GM18526 (cell line): ENCODE measurements around the gene CASP3.

Experiments used
- POLR2A ChIP-seq: IDR thresholded peaks from 3 replicates; pipeline ENCODE4 v1.6.1; 2011; ENCODE audit not compliant: insufficient read length; ENCODE audit errors: extremely low read depth

Gene CASP3

DNA sequence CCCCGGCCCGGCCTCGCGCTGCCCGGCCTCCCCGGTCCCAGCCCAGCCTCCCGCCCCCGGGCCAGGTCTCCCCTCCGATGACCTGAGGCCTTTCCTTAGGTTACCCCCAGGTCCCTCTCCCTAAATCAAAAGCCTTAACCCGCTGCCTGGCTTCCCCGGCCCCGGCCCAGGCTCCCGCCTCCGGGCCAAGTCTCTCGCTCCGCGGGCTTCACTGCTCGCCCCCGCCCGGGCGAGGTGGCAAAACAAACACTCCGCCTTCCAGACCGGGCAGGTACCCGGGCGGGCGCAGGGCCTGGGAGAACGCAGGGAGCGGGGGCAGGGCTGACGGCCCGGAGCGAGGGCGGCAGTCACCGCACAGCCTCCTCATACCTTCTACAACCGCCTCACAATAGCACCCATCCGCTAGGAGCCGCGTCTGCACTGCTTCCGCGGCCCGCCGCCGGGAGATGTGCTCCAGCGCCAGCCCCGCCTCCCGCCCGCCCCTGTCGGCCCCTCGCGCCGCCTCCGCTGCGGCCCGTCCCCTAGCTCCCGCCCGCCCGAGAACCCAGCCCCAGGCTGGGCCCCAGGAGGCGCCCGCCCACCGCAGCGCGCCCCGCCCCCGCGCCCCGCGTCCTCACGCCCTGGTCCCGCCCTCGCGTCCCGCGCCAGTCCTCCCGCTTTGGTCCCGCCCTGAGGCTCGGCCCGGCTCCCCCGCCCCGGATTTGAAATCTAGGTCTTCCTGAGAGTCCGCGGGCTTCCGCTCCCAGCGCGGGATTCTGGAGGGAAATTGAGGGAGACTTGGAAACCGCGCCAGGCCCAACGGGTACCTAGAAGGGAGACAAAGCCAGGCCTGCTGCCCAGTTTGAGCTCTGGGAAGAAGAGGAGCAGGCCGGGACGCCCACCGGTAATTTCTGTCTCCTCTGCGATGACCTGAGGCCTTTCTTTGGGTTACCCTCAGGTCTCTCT lies at the start of gene CASP3, which contains the start of gene PRIMPOL:
TSS of gene CASP3 (minus strand) at position 422 of the 945 bp plus-strand sequence. CDS start 10,994 bp downstream, outside the sequence.
TSS of gene PRIMPOL (plus strand) at position 713 of the 945 bp plus-strand sequence. CDS start 7,403 bp downstream, outside the sequence.
- peak; percentile 96 for TF ChIP-seq POLR2A

DNA sequence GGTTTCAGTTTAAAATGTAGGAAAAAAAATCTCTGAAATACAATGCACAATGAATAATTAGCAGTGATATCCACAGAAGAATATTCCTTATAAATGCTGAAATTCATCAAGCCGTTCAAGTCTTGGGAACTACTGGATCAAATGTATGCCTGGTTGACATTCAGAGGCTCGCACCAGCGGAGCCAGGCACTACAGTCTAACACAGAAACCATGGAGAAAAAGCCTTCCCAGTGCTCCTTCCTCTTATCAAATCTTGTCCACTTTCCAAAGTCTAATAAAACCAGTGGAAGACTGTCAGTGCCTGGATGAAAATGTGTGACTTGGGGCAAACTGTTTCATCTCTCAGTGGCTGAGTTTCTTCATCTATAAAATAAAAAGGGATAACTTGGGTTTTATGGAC lies 48.7 kb upstream of the CASP3 start:
- no peak for TF ChIP-seq POLR2A

GRCh38 chr4:184695178-184695896 lies 46.1 kb upstream of the CASP3 start:
- no peak for TF ChIP-seq POLR2A

GRCh38 chr4:184694412-184694956 lies 45.2 kb upstream of the CASP3 start:
- no peak for TF ChIP-seq POLR2A

DNA sequence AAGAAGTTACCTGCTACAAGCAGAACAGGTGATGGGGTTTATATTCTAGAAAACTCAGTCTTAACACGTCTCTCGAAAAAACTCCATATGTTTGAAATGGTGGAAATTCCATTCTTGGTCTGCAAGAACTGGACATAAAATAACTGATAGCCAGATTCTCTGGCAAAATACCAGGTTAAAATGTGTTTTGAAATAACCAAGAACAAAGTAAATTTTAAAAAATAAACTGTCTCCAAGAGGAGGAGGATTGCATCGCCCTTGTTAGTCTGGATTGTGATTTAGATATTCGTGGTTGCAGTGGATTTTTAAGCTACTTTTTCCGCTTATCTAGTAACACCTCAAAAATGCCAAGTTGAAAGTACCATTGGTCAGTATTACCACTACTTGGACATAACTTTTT lies 43.8 kb upstream of the CASP3 start:
- TF ChIP-seq POLR2A = no peak

DNA sequence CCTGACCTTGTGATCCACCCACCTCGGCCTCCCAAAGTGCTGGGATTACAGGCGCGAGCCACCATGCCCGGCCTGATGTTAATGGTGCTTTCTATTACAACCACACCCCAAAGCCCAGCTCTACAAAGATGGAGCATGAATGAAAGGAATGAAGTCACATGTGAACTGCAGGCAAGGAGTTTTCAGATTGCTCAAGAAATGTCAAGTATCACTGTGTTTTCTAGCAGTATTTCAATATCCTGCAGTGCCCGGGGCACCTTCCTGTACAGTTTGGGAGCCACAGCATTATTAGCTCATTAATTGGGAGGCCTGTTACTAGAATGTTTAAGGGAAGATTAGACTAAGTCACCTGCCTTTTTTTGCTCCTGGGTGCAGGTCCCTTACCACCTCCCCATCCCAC lies 40.4 kb upstream of the CASP3 start:
- no peak for TF ChIP-seq POLR2A

DNA sequence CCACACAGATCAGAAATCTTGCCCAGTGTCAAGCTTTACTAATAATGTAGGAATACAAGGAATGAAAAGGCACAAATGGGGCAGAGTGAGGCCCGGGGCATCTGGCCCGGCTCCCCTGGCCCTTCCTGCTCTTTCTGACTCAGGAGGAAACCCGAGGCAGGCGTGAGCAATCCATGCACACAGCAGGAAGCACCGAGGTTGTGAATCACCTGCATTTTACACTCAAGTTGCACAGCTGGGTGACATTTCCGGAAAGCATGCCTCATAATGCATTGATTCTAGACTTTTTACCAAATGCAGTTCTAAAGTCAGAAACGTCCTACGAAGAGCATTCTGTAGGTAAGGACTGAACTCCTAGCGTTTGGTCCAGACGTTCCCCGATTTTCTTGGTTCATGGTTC lies 39.2 kb upstream of the CASP3 start:
- no peak for TF ChIP-seq POLR2A

- TF ChIP-seq POLR2A = no peak
Observed at GRCh38 chr4:184688005-184688404, 38.8 kb upstream of the CASP3 start.

DNA sequence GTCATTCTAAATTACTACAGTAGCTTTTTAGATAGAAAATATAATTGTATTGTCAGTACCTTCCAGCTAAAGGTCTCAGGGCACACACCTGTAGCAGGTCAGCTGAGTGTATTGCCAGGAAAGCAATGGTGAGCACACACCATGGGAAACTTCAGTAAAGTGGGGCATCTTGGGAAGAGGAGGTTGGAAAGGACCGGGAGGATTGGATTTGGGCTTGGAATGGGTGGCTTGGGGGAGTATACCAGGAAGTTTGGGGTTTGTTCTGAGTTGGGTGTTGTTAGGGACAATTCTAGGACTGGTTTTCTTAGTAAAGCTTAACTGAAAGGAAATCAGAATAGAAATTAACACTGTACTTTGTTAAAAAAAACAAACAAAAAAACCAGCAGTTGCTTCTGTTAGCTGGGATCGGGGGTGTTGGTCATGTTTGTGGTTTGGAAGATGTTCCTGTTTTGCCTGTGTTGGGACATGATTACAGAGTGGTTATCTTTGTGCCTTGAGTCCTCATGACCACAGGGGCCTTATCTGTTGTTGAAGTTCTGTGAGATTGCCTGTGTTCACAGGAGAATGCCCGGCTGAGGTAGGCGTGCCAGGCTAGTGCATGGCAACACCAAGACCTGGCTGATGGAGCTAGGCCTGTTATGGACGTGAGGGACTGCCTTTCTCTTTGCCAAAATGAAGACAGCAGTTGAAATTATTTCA lies 35.4 kb upstream of the CASP3 start:
- no peak for TF ChIP-seq POLR2A

DNA sequence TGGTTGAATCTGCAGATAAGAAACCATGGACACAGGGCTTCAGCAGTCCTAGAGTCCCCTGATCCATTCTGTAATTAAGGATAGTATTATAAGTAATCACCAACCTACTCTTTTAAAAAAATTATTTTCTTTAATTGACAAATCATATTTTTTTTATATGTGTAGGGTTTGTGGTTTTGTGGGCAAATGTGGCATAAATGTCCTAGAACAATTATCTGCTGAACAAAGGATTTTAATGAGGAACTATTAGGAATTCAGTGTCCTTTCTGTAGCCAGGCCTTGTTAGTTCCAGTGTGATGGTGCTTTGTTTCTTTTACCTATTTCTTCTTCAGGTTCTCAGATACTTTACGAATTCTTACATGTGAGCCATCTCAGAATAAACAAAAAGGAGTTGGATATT lies 32.7 kb upstream of the CASP3 start:
- no peak for TF ChIP-seq POLR2A

DNA sequence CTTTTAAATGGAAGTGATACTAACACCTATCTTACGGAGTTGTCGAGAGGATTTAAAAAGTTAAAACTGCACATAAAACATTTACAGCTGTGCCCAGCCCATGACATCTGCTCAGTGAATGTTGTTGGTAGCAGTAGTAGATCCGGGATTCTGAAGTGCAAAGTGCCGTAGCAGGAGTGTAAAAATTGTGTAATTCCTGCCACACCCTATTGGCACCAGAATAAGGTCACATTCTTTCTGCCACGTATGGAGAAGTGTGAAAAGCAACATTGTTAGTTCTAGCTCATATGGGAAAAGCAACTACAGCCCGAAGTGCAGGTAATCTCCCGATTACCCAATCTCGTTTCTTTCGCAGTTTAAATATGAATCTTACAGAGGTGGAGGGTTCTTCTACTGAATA lies 31.5 kb upstream of the CASP3 start:
- no peak for TF ChIP-seq POLR2A

DNA sequence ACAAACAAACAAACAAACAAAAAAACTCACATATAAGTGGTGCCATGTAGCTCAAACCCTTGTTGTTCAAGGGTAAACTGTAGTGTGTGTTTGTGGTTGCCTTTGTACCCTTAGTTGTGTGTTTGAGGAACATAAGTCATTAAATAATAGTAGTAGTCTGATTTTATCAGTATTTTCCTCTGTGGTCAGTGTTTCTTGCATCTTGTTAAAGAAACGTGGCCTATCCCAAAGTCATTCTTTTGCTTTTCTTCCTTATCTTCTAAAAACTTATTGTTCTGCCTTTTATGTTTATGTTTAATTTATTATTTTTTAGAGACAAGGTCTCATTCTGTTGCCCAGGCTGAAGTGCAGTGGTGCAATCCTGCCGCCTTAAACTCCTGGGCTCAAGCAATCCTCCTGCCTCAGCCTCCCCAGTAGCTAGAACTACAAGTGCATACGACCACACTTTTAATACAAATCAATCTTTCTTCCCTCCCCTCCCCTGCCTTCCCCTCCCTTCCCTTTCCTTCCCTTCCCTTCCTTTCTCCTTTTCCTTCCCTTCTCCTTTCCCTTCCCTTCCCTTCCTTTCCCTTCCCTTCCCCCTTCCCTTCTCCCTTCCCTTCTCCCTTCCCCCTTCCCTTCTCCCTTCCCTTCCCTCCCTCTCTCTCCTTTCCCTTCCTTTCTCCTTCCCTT lies 26.7 kb upstream of the CASP3 start:
- TF ChIP-seq POLR2A = no peak

DNA sequence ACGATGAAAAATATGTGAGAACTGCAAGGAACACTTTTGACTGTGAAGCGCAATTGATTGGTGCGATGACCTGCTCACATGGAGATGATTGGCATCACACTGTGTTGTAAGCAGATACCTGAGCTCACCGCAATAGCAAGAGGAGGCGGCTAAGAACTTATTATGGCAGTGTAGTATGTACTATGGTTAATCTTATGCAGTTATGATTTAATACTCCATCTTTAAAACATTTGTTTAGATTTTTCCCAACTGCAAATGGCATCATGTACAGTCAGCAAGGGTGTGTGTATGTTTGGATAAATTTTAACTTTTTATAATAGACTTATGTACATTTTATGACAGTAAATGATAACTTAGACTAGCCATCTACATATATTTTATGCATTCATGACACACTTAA lies 25.8 kb upstream of the CASP3 start:
- no peak for TF ChIP-seq POLR2A

- no peak for TF ChIP-seq POLR2A
Observed at GRCh38 chr4:184674011-184674410, 24.8 kb upstream of the CASP3 start.

DNA sequence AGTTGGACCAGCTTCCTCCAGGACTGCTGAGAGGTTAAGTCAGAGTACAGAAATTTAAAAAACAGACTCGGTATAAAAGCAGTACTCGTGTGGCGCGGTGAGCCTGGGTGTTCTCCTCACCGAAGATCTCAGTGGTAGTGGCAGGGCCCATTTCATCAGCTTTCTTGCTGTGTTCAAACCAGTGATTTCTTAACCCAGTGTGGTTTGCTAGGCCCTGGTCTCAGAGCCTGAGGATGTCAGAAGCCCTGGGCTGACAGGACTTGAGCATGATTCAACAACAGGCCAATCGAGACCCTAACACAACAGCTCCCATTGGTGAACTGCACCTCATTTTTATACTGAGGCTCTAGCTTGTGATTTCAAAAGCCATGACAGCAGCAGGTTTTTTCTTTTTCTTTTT lies 23.5 kb upstream of the CASP3 start:
- no peak for TF ChIP-seq POLR2A

GRCh38 chr4:184671101-184671500 lies 21.9 kb upstream of the CASP3 start:
- no peak for TF ChIP-seq POLR2A
